ENCODE measurements around the gene PLA2G6.
A peak's percentile ranks its signal among the peaks of the same experiment; 100 is the strongest.

The PLA2G6 gene

GRCh38 chr22:38181453-38182200 is at the start of gene PLA2G6:
TSS of gene PLA2G6 (minus strand) at chr22:38181830. CDS start at chr22:38169426, 12,404 bp downstream.
- peak; percentile 94 to 95 for DNase-seq (ENCODE audit: low read depth in 2 of 2)

GRCh38 chr22:38230916-38231315 is 49.3 kb upstream of the PLA2G6 start:
- DNase-seq (ENCODE audit: low read depth in 2 of 2): no peak

DNA sequence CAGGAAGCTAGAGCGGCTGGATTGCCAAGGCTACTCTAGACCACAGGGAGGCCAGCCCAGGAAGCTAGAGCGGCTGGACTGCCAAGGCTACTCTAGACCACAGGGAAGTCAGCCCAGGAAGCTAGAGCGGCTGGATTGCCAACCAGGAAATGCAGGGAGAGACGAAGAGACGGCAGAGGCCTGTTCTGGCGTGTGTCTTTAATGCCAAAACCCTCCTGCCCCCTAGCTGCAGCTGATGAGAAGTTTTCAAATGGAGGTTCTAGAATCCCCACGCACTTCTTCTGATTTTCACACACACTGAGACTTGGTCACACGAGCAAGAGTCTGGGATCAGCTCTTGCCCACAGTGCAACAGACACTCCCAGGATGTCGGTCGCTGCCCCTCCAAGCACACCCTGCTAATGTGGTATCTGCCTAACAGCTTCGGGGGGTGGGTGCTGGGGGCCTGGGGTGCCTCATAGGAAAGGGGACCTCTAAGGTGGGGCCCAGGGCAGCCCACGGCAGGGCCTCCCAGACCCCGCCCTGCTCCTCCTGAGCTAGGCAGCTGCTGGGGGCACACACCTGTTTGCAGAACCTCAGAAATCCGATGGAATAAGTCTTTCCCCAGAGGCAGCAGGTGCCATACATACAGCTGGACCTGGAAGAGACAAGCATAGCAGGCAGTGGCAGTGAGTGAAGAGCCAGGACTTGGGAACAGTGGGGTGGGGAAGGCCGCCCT is 48.6 kb upstream of the PLA2G6 start:
- DNase-seq (ENCODE audit: low read depth in 2 of 2): no peak

DNA sequence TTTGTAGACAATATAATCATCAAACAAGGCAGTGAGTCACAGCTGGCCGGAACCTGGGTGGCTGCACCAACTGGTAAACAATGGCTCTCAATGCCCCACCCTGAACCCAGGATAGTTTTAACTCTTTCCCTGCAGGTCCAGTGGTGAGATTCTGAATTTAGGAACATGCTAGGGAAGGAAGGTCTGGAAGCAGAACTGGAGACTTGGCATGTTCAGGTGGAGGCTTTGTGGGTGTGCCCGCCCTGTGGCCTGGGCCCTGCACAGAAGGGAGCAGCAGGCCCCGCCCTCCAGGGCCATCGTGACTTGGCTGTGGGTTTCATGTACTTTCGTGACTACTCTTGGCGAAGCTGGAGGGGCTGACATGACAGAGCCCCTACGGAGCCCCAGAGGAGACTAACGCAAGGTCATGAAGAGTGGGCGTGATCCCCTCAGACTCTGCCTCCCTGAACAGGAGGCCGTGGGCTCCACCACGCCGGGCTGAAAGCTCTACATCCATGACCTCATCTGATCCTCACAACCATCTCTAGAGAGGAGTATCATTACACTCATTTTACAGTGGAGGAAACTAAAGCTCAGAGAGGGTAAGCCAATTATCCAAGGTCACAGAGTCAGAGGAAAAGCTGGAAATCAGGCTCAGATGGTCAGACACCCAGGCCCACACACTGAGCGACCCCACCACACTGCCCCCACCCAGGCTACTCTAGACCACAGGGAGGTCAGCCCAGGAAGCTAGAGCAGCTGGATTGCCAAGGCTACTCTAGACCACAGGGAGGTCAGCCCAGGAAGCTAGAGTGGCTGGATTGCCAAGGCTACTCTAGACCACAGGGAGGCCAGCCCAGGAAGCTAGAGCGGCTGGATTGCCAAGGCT is 47.5 kb upstream of the PLA2G6 start:
- no peak for DNase-seq (ENCODE audit: low read depth in 2 of 2)

DNA sequence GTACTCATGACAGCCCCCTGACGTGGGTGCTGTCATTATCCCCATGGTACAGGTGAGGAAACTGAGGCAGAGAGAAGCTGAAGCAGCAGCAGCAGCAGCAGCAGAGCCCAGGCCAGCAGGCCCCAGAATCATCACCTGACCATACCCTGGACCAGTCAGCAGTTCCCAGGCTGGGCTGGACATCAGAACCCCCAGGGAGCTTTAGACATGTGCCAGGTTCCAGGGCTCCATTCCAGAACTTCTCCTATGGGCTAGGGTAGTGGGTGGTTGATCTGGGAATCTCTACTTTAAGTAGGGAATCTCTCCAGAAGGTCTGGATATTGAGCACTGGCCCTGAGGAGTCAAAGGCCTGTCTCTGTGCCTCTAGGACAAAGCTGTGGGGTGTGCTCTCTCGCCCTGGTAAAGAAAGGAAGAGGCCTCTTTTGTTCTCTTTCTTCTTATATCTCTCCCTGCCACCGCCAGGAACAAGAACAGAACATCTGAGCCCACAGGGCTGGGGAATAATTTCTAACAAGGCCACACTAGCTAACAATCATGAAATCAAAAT is 46.8 kb upstream of the PLA2G6 start:
- no peak for DNase-seq (ENCODE audit: low read depth in 2 of 2)

- no peak for DNase-seq (ENCODE audit: low read depth in 2 of 2)
Observed at GRCh38 chr22:38226853-38227649, 45.4 kb upstream of the PLA2G6 start.

- no peak for DNase-seq (ENCODE audit: low read depth in 2 of 2)
Observed at GRCh38 chr22:38223289-38223960, 41.8 kb upstream of the PLA2G6 start.

DNA sequence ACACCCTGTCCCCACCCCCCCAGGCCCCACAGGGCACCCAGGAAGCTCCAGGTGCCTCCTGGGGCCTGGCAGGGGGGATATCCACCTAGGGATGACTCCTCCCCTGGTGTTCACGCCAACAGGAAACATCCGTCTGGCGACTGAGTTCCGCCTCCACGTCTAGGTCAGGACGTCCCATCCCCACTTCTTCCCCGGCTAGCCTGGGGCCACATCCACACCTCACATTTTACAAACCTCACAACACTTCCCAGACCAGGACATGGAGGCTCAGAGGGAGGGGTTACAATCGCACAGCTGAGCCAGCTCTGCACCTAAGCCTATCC is 41.1 kb upstream of the PLA2G6 start:
- DNase-seq (ENCODE audit: low read depth in 2 of 2): no peak

DNA sequence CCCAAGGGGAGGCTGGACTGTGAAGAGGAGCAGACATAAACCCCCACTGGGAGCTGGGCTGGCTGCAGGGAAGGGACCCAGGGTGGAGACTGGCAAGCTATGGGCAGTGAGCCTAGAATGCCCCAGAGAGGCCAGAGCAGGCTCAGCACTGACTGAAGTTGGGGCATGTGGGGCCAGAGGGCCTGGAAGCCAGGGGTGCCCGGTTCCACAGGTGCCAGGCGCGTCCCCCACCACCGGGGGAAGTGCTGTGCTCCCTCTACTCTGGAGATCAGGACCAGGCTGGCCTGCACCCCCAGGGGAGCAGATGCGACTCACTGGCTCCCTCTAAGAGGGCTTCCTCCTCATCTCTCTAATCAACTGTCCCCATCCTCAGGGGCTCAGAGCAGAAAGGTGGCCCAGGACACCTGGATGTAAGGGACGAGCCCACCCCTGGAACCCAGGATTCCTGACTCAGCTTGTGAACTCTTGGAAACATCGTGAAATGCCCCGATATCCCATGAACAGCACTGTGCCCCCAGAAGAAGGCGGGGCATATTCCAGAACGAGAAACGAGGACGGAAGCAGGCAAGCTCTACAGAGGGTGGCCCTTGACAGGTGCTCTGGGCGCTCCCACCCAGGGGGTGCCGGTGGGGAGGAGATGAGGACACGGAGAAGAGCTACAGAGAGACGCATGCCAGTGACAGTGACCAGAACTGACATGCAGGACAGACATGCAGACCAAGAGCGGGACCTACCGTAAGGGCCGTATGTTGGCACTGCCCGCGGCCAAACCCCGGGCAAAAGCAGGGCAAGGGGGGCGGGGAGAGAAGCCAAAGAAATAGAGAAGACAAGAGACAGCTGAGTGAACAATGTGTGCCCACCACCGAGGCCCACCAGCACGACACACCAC is 40.5 kb upstream of the PLA2G6 start:
- no peak for DNase-seq (ENCODE audit: low read depth in 2 of 2)

- no peak for DNase-seq (ENCODE audit: low read depth in 2 of 2)
Observed at GRCh38 chr22:38221407-38221806, 39.8 kb upstream of the PLA2G6 start.

DNA sequence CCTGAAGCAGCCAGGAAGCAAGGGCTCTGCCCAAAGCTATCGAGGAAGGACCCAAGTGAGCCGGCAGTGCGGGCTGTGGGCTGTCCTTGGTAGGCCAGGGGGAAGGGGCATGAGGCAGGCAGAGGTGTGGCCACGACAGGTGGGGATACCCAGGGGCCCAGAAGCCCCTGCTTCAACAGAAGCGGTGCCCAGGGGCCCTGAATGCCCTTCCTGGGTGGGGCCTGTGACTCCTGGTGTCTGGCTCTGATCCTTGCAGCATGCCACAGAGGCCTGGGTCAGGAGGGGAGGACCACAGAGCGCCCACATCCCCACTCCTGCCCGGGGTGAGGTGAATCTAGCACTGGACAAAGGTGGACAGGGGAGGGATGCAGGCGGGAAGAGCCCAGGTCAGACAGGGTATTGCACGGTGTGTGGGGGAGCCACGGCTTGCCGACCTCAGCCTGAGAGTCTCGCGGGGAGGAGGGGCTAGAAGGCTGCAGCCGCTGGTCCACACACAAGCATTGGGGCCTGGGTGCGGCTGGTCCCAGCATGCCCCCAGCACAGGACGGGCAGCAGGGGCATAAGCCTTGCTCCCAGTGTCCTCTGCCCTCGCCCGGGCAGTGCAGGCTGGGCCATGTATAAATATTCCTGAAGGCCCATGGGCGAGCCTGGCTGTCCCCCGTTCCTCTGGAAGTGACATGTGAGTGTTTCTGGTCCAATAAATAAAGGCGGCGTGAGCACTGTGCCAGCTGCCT is 39.2 kb upstream of the PLA2G6 start:
- DNase-seq (ENCODE audit: low read depth in 2 of 2): no peak

GRCh38 chr22:38220163-38220562 is 38.5 kb upstream of the PLA2G6 start:
- no peak for DNase-seq (ENCODE audit: low read depth in 2 of 2)

GRCh38 chr22:38219632-38220031 is 38.0 kb upstream of the PLA2G6 start:
- DNase-seq (ENCODE audit: low read depth in 2 of 2): no peak

GRCh38 chr22:38218661-38219622 is 37.3 kb upstream of the PLA2G6 start:
- no peak for DNase-seq (ENCODE audit: low read depth in 2 of 2)

GRCh38 chr22:38215156-38216038 is 33.8 kb upstream of the PLA2G6 start:
- DNase-seq (ENCODE audit: low read depth in 2 of 2): no peak

DNA sequence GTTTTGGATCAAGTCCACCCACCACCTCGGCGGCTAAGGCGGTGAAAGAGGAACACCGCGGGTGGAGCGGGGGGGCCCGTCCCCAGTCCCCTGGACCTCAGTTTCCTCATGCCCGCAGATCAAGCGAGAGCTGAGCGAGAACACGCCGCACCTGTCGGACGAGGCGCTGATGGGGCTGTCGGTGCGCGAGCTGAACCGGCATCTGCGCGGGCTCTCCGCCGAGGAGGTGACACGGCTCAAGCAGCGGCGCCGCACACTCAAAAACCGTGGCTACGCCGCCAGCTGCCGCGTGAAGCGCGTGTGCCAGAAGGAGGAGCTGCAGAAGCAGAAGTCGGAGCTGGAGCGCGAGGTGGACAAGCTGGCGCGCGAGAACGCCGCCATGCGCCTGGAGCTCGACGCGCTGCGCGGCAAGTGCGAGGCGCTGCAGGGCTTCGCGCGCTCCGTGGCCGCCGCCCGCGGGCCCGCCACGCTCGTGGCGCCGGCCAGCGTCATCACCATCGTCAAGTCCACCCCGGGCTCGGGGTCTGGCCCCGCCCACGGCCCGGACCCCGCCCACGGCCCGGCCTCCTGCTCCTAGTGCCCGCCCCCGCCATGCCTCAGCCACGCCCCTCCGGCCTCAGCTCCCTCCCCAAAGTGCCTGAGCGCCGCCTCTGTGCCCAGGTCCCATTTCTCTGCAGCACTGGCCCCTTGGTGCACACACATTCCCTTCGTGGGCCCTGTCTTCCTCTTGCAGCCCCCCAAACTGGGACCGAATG is 32.8 kb upstream of the PLA2G6 start:
- no peak for DNase-seq (ENCODE audit: low read depth in 2 of 2)
